SU-DHL-6 (cell line): ENCODE results near the gene PADI3.

Source experiments
- H2AFZ ChIP-seq: fragments of 200-600 bp; sonication (generic); 2 replicates; pipeline ENCODE4 v1.6.1; 2014; ENCODE audit warnings: low read depth, mild to moderate bottlenecking, moderate library complexity, mixed read lengths, antibody characterized with exemption, low read length; ENCODE audit not compliant: severe bottlenecking
- H3F3A ChIP-seq: fragments of 200-600 bp; shearing (Covaris generic); 2 replicates; pipeline ENCODE4 v1.6.0; 2016; ENCODE audit warnings: antibody characterized with exemption, mild to moderate bottlenecking; ENCODE audit not compliant: insufficient read depth
- H3K27ac ChIP-seq: fragments of 200-600 bp; sonication (generic); 2 replicates; pipeline ENCODE4 v1.5.1; 2016; ENCODE audit warnings: low read depth, mild to moderate bottlenecking, low read length, moderate library complexity, mixed read lengths
- H3K27me3 ChIP-seq: fragments of 200-600 bp; sonication (generic), shearing (Covaris generic); 2 replicates; pipeline ENCODE4 v1.6.0; 2014; ENCODE audit warnings: mild to moderate bottlenecking, low read length
- H3K36me3 ChIP-seq: fragments of 200-600 bp; sonication (generic); 2 replicates; pipeline ENCODE4 v1.6.1; 2014; ENCODE audit warnings: mild to moderate bottlenecking, low read length, mixed read lengths
- H3K4me2 ChIP-seq: fragments of 300-600, 200-600 bp; shearing (Covaris generic), sonication (generic); 2 replicates; pipeline ENCODE4 v1.6.0; 2014; ENCODE audit warnings: low read length, low read depth, mild to moderate bottlenecking; ENCODE audit not compliant: poor library complexity, severe bottlenecking
- H3K4me3 ChIP-seq: fragments of 200-600 bp; sonication (generic); 2 replicates; pipeline ENCODE4 v1.5.1; 2014; ENCODE audit warnings: antibody characterized with exemption, low read length, mild to moderate bottlenecking, mixed read lengths; ENCODE audit not compliant: insufficient read depth, poor library complexity, severe bottlenecking
- H3K79me2 ChIP-seq: fragments of 200-600 bp; sonication (generic); 2 replicates; pipeline ENCODE4 v1.6.1; 2014; ENCODE audit warnings: mild to moderate bottlenecking, low read length, moderate library complexity; ENCODE audit not compliant: insufficient read depth
- H3K9ac ChIP-seq: fragments of 200-600 bp; sonication (generic); 2 replicates; pipeline ENCODE4 v1.7.0; 2014; ENCODE audit warnings: mild to moderate bottlenecking, low read length
- H3K9me2 ChIP-seq: fragments of 200-600 bp; sonication (generic); replicated peaks from 2 replicates; pipeline ENCODE4 v1.6.1; 2014; ENCODE audit warnings: low read length; ENCODE audit not compliant: insufficient read depth
- H3K9me3 ChIP-seq: fragments of 200-600 bp; sonication (generic); 2 replicates; pipeline ENCODE4 v1.6.1; 2014; ENCODE audit warnings: low read length, mixed read lengths; ENCODE audit not compliant: insufficient read depth
- H4K20me1 ChIP-seq: fragments of 200-600 bp; sonication (generic); 2 replicates; pipeline ENCODE4 v1.6.1; 2014; ENCODE audit warnings: low read depth, mild to moderate bottlenecking, antibody characterized with exemption, low read length, moderate library complexity, mixed read lengths
- CTCF ChIP-seq: fragments of 200-600 bp; sonication (generic); IDR thresholded peaks from one replicate; pipeline ENCODE4 v1.5.1; 2017; ENCODE audit warnings: antibody characterized with exemption, mild to moderate bottlenecking, low read length, moderate library complexity; ENCODE audit not compliant: insufficient read depth, poor library complexity, severe bottlenecking
- EZH2phosphoT487 ChIP-seq: fragments of 200-600 bp; sonication (generic), shearing (Covaris generic); conservative IDR thresholded peaks from 2 replicates; pipeline ENCODE4 v1.6.1; 2018; ENCODE audit warnings: mild to moderate bottlenecking, antibody characterized with exemption, low read length, moderate library complexity, mixed read lengths

PADI3 gene

DNA sequence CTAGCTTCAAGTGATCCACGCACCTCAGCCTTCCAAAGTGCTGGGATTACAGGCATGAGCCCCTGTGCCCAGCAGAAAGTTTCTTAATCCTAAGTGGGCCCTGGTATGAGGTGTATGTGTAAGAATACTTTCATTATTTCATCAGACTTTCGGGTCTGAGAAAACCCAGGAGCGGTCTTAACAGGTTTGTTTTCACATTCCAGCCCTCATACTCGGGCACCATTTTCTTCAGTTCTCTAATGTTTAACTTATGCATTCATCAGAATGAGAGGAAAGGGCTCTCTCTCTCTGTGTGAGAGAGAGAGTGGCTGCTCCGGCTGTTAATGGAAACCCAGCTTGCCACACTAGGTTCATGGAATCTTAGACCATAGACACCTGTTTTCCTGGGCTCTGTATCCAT, 48.1 kb upstream of the PADI3 start:
- Histone ChIP-seq H3K79me2 (no peaks in the 10 kb centered on the region), H2AFZ (no peak overlapping the region), H3K4me3 (no peak overlapping the region), H4K20me1 (no peaks in the 10 kb centered on the region), H3K27me3 (no peaks in the 10 kb centered on the region), H3K9me3 (no peaks in the 10 kb centered on the region), H3K9me2 (no peaks in the 10 kb centered on the region), H3F3A (no peaks in the 10 kb centered on the region), H3K27ac (no peak overlapping the region), H3K9ac (no peak overlapping the region), H3K4me2 (no peak overlapping the region), H3K36me3 (no peaks in the 10 kb centered on the region)
- TF ChIP-seq CTCF (no peak), EZH2phosphoT487 (no peak)

DNA sequence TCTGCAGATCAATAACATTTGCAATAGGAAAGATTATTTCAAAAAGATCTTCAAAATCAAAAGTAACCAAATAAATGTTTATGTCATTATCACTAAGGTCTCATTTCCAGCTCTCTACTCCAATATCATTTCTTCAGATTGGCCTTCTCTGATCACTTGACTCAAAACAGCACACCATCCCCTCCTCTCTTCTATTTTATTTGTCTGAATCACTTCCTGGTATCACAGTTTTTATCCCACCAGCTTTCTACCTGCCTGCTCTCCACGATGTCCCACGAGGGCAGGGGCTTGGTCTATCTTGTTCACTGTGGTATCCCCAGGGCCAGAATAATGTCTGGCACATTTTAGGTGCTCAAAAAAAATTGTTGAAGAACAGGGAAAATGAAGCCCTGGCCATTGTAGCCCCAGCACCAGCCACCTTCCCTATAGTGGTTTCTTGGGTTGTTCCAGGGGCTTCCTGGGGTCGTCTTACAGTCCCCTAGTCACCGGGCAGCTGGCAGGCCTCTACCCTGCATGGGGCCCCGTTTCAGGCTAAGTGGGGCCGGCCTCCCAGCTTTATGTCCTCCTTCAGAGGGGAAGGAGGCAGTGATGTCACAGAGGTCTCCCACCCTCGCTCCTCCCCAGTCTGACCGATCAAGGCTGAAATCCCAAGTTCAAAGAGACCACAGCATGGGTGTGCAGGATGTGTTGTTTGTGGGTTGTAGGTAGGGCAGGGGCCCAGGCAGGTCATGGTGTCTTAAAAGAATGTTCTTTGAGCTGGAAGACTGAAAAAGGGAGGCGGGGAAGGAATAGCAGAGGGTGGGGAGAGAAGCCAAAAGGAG, 47.5 kb upstream of the PADI3 start:
- no peaks in the 10 kb centered on the region for H3K9me2 ChIP-seq
- no peak overlapping the region for H3K9ac ChIP-seq
- no peak for TF ChIP-seq CTCF
- no peak for TF ChIP-seq EZH2phosphoT487

GRCh38 chr1:17204546-17205440, 44.1 kb upstream of the PADI3 start, which contains the start of gene PADI1:
Gene PADI1, plus strand, starts transcription at chr1:17205128. Its CDS starts 90 bp downstream, at chr1:17205218.
- Histone ChIP-seq H3K36me3 (no peaks in the 10 kb centered on the region), H3K27me3 (no peaks in the 10 kb centered on the region), H3F3A (no peaks in the 10 kb centered on the region), H2AFZ (no peak within 1 kb of the TSS), H4K20me1 (no peaks in the 10 kb centered on the region), H3K4me3 (no peak within 1 kb of the TSS), H3K9me2 (no peaks in the 10 kb centered on the region), H3K9me3 (no peaks in the 10 kb centered on the region), H3K4me2 (no peak within 1 kb of the TSS), H3K9ac (no peak within 1 kb of the TSS), H3K79me2 (no peaks in the 10 kb centered on the region), H3K27ac (no peak within 1 kb of the TSS)
- TF ChIP-seq CTCF = no peak
- TF ChIP-seq EZH2phosphoT487 = no peak

More for the DNA sequence above, 47.5 kb upstream of the PADI3 start:
- H2AFZ ChIP-seq = no peak overlapping the region
- no peaks in the 10 kb centered on the region for H3F3A ChIP-seq
- H3K27ac ChIP-seq = no peak overlapping the region
- H3K79me2 ChIP-seq = no peaks in the 10 kb centered on the region
- H3K4me2 ChIP-seq = no peak overlapping the region
- no peaks in the 10 kb centered on the region for H3K27me3 ChIP-seq
- no peaks in the 10 kb centered on the region for H4K20me1 ChIP-seq
- H3K4me3 ChIP-seq = no peak overlapping the region
- no peaks in the 10 kb centered on the region for H3K36me3 ChIP-seq
- H3K9me3 ChIP-seq = no peaks in the 10 kb centered on the region
